Nephron (organoid): ENCODE results near the gene FANCI.

Experiments used
- H3K27ac Mint-ChIP-seq, 3 experiments: 2 replicates each; pipeline ENCODE4 v1.8.0; 2020; ENCODE audit warnings: mixed read lengths in 3 of 3, mild to moderate bottlenecking in 2 of 3, moderate library complexity in 1 of 3
- H3K27me3 Mint-ChIP-seq: 2 replicates; pipeline ENCODE4 v1.8.0; 2021; ENCODE audit warnings: low read depth, mild to moderate bottlenecking, moderate library complexity, mixed read lengths
- H3K36me3 Mint-ChIP-seq: 2 replicates; pipeline ENCODE4 v1.8.0; 2020; ENCODE audit warnings: low read depth, mixed read lengths
- H3K4me1 Mint-ChIP-seq: 2 replicates; pipeline ENCODE4 v1.8.0; 2020; ENCODE audit warnings: mixed read lengths
- H3K4me3 Mint-ChIP-seq, 3 experiments: 2 replicates each; pipeline ENCODE4 v1.8.0; 2020; ENCODE audit warnings: mild to moderate bottlenecking in 3 of 3, mixed read lengths in 3 of 3, moderate library complexity in 2 of 3
- H3K9me3 Mint-ChIP-seq: 2 replicates; pipeline ENCODE4 v1.8.0; 2020; ENCODE audit warnings: mixed read lengths
- TF ChIP-seq, protein P1 (sequence below), 3 experiments: fragments of 200-600 bp; sonication (generic); IDR thresholded peaks; one replicate each; pipeline ENCODE4 v1.5.0; 2021; ENCODE audit warnings: antibody characterized with exemption in 3 of 3; ENCODE audit not compliant: unreplicated experiment in 3 of 3

The FANCI gene

DNA sequence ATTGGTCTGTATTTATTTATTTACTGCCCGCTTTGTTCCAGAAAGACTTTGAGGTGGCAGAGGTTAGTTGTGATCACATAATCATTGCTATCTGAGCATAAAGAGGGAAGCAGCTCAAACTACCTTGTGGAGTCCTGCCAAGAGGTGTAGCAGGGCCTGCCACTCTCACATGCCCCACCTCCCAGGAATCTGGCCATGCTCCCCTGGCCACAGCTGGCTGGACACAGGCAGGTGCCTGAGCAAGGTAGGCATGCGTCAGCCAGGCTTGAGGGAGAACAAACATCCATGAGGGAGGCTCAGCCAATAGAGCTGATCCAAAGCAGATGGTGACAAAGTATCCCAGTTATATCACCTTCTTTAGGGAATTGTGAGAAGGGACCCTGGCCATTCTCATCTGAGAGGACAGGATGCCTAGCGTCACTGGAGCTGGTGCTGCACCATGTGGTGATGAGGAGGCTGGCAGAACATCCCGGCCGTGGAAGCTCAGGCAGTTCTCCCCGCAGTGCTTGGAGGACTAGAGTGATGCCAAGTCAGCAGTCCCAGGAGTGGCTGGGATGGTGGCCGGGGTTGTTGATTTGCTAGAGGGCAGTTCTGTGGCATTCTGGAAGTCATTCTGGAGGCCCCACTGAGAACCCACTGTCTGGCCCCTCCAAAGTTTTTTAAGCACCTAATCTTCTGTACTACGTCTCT, 97.7 kb downstream of the FANCI start:
- H3K36me3 Mint-ChIP-seq: no peaks in the 10 kb centered on the region
- H3K4me1 Mint-ChIP-seq: no peaks in the 10 kb centered on the region
- peaks cover 56% of the 10 kb centered on the region for H3K27me3 Mint-ChIP-seq
- H3K9me3 Mint-ChIP-seq: peaks cover 2% of the 10 kb centered on the region
- H3K4me3 Mint-ChIP-seq: no peak overlapping the region
- TF ChIP-seq, protein P1, sequence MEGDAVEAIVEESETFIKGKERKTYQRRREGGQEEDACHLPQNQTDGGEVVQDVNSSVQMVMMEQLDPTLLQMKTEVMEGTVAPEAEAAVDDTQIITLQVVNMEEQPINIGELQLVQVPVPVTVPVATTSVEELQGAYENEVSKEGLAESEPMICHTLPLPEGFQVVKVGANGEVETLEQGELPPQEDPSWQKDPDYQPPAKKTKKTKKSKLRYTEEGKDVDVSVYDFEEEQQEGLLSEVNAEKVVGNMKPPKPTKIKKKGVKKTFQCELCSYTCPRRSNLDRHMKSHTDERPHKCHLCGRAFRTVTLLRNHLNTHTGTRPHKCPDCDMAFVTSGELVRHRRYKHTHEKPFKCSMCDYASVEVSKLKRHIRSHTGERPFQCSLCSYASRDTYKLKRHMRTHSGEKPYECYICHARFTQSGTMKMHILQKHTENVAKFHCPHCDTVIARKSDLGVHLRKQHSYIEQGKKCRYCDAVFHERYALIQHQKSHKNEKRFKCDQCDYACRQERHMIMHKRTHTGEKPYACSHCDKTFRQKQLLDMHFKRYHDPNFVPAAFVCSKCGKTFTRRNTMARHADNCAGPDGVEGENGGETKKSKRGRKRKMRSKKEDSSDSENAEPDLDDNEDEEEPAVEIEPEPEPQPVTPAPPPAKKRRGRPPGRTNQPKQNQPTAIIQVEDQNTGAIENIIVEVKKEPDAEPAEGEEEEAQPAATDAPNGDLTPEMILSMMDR (IDR thresholded peaks at IDR 0.05; ENCODE audit: unreplicated experiment in 3 of 3): no peak
- no peak overlapping the region for H3K27ac Mint-ChIP-seq

DNA sequence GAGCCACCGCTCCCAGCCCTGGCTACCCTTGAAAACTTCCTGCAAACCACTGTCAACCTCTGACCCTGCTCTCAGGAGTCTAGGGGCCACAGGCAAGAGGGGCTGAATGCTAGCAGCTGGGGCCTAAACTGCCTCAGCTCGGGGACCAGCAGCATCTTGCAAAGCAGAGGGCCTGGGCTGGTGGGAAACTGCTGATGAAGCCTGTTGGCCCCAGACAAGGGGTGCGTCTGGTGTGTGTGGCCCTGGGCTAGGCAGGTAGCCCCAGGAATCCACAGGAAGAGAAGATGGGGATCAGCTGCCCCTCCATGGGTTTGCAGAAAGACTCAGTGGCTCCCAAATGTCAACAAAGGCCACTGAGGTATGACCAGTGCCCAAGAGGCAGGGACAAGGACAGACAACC, 99.1 kb downstream of the FANCI start:
- no peak overlapping the region for H3K27ac Mint-ChIP-seq
- H3K4me3 Mint-ChIP-seq: no peak overlapping the region
- H3K36me3 Mint-ChIP-seq: no peaks in the 10 kb centered on the region
- H3K9me3 Mint-ChIP-seq: peaks cover 2% of the 10 kb centered on the region
- H3K27me3 Mint-ChIP-seq: peaks cover 60% of the 10 kb centered on the region
- TF ChIP-seq, protein P1 (IDR thresholded peaks at IDR 0.05; ENCODE audit: unreplicated experiment in 3 of 3): no peak
- no peaks in the 10 kb centered on the region for H3K4me1 Mint-ChIP-seq

DNA sequence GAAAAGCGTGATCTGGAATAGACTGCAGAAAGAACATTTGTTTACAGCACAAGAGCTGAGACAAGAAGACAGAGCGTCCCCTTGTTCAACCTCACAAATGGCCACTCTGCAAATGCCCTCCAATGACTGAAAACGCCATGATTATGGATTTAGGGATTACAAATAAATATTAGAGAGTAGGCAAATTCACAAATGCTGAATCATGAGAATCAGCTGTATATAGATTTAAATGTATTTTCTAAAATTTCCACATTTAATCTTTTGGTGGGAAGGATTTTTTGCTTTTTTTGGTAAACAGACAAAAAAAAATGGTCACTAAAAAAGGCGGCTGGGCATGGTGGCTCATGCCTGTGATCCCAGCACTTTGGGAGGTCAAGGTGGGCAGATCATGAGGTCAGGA, 101.5 kb downstream of the FANCI start:
- Mint-ChIP-seq H3K27ac (no peak overlapping the region), H3K27me3 (peaks cover 68% of the 10 kb centered on the region), H3K9me3 (peaks cover 2% of the 10 kb centered on the region), H3K4me1 (no peaks in the 10 kb centered on the region), H3K4me3 (no peak overlapping the region), H3K36me3 (no peaks in the 10 kb centered on the region)
- TF ChIP-seq, protein P1 (IDR thresholded peaks at IDR 0.05; ENCODE audit: unreplicated experiment in 3 of 3): no peak

DNA sequence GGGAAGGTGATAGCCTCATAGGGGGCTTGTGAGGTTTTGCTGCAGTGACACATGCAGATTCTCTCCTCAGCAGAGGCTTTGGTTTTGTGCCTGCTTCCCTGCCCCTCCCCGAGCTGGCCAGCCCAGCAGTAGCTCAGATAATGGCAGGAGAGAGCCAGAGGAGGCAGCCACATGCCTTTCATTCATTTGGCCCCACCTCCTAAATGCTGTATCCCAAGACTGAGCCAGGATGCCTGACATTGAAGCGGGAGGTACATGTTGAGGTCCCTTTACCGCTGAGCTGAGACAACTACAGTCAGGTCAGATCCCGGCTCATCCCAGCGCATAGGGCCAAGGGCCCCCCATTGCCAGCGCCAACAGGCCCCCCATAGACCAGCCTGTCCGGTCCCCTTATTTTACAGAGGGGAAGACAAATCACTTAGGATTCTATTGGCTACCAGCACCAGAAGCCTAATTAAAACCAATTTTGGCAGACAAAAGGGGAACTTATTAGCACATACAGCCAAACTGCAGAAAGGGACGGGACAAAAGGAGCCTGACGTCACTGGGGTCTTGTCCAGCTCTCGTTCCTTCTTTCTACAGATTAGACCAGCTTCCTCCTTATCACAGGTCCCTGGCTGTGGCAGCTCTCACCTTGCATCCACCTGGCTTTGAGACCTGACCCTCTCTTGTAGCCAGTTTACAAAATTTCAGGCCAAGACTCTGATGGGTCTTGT, 102.9 kb downstream of the FANCI start:
- H3K9me3 Mint-ChIP-seq: peaks cover 2% of the 10 kb centered on the region
- H3K4me1 Mint-ChIP-seq: no peaks in the 10 kb centered on the region
- no peak overlapping the region for H3K4me3 Mint-ChIP-seq
- peaks cover 67% of the 10 kb centered on the region for H3K27me3 Mint-ChIP-seq
- H3K27ac Mint-ChIP-seq: no peak overlapping the region
- TF ChIP-seq, protein P1 (IDR thresholded peaks at IDR 0.05; ENCODE audit: unreplicated experiment in 3 of 3): no peak
- H3K36me3 Mint-ChIP-seq: no peaks in the 10 kb centered on the region

DNA sequence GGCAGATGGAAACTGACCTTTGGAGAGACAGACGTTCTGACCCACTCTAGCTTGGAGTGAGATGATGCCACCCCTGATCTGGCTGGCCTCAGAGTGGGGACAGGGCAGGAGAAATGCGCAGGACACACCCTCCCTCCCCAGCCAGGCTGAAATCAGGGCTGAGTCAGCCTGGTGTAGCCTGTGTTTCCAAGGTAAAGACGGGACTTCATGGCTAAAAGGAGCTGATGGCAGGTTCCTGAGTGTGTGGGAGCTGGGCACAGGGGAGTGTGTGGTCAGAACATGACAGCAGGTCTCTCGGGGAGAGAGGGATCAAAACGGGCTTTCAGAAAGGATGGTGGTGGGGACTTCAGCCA, 105.4 kb downstream of the FANCI start:
- Mint-ChIP-seq H3K9me3 (peaks cover 2% of the 10 kb centered on the region), H3K27me3 (peaks cover 86% of the 10 kb centered on the region), H3K4me3 (no peak overlapping the region), H3K27ac (no peak overlapping the region), H3K4me1 (no peaks in the 10 kb centered on the region), H3K36me3 (no peaks in the 10 kb centered on the region)
- TF ChIP-seq, protein P1 (IDR thresholded peaks at IDR 0.05; ENCODE audit: unreplicated experiment in 3 of 3): no peak

DNA sequence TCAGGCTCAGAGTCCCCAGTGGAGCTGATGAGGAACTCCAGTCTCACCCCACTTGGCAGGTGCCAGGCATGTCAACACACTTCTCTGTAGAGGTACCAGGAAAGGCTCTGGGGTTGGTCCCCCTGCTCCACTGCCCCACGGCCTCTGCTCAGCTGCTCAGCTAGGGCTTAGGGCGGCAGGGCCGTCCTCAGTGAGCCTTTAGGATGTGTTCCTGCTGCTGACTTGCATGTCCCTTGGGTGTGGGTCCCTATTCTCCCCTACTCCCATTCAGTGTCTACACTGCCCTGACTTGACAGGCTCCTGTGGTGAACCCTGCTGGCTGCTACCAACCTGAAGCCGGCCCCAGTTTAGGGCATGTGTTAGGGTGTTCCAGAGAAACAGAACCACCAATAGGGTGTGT, 108.7 kb downstream of the FANCI start:
- TF ChIP-seq, protein P1 (IDR thresholded peaks at IDR 0.05; ENCODE audit: unreplicated experiment in 3 of 3): no peak
- Mint-ChIP-seq H3K36me3 (no peaks in the 10 kb centered on the region), H3K27me3 (peaks cover 90% of the 10 kb centered on the region), H3K27ac (no peak overlapping the region), H3K4me3 (no peak overlapping the region), H3K4me1 (no peaks in the 10 kb centered on the region), H3K9me3 (no peaks in the 10 kb centered on the region)
